OCI-LY7 (cell line): Measurements from ENCODE around the gene PARVB. TPM values are rescaled to one million over a fixed set of nuclear protein-coding genes. Genes with fewer than 3 reads are reported as not detected.

Experiments
- BruUV-seq: library from RNA; stranded (reverse); fragments of 400-500 nt; replicated peaks from 2 replicates; lab custom pipeline; 2021; lab: Mats Ljungman, UMichigan
- CTCF ChIA-PET: fragments of 300-600 bp; sonication (Branson Sonifier 250); formaldehyde crosslinking; loops from one replicate; lab custom pipeline; 2022; ENCODE audit warnings: antibody characterized with exemption; ENCODE audit not compliant: unreplicated experiment; lab: Charles Lee
- POLR2A ChIA-PET: fragments of 300-600 bp; sonication (Branson Sonifier 250); formaldehyde crosslinking; loops from one replicate; lab custom pipeline; 2022; ENCODE audit warnings: antibody characterized with exemption; lab: Charles Lee
- DNase-seq: peaks from one replicate; pipeline ENCODE4 v3.0.0-alpha.2; 2015; ENCODE audit warnings: low spot score
- H2AFZ ChIP-seq: fragments of 200-600 bp; sonication (generic), shearing (Covaris generic); 2 replicates; pipeline ENCODE4 v1.6.1; 2014; ENCODE audit warnings: mild to moderate bottlenecking, antibody characterized with exemption, low read length, moderate library complexity
- H3K27ac ChIP-seq: fragments of 200-600 bp; sonication (generic); 2 replicates; pipeline ENCODE4 v1.5.1; 2014; ENCODE audit warnings: mixed run types, low read depth, mild to moderate bottlenecking, moderate library complexity, low read length, inconsistent platforms; ENCODE audit not compliant: poor library complexity, severe bottlenecking
- H3K36me3 ChIP-seq: fragments of 200-600 bp; sonication (generic); 2 replicates; pipeline ENCODE4 v1.6.1; 2014; ENCODE audit warnings: mild to moderate bottlenecking, antibody characterized with exemption, low read length, moderate library complexity, mixed read lengths; ENCODE audit not compliant: insufficient read depth
- H3K4me1 ChIP-seq: fragments of 200-600 bp; sonication (generic); 2 replicates; pipeline ENCODE4 v1.5.1; 2014; ENCODE audit warnings: mild to moderate bottlenecking, low read length; ENCODE audit not compliant: insufficient read depth, poor library complexity, severe bottlenecking
- H3K4me2 ChIP-seq: fragments of 200-600 bp; sonication (generic); 2 replicates; pipeline ENCODE4 v1.6.1; 2014; ENCODE audit warnings: mild to moderate bottlenecking, low read length
- H3K4me3 ChIP-seq: fragments of 200-600 bp; sonication (generic); 2 replicates; pipeline ENCODE4 v1.5.1; 2014; ENCODE audit warnings: mild to moderate bottlenecking, low read depth, low read length; ENCODE audit not compliant: poor library complexity, severe bottlenecking
- H3K79me2 ChIP-seq: fragments of 200-600 bp; sonication (generic); 2 replicates; pipeline ENCODE4 v1.6.1; 2016; ENCODE audit warnings: low read depth, mild to moderate bottlenecking, low read length, moderate library complexity, mixed read lengths; ENCODE audit not compliant: insufficient read depth
- H3K9me2 ChIP-seq: fragments of 200-600 bp; sonication (generic); 2 replicates; pipeline ENCODE4 v1.6.1; 2016; ENCODE audit warnings: mild to moderate bottlenecking, low read length, mixed read lengths; ENCODE audit not compliant: insufficient read depth
- H3K9me3 ChIP-seq: fragments of 200-600 bp; sonication (generic); 2 replicates; pipeline ENCODE4 v1.6.1; 2014; ENCODE audit warnings: mild to moderate bottlenecking, mixed run types, low read length, mixed read lengths
- H4K20me1 ChIP-seq: fragments of 200-600 bp; sonication (generic); 2 replicates; pipeline ENCODE4 v1.6.1; 2014; ENCODE audit warnings: mild to moderate bottlenecking, antibody characterized with exemption, low read length, moderate library complexity, mixed read lengths; ENCODE audit not compliant: insufficient read depth
- EZH2phosphoT487 ChIP-seq: fragments of 200-600 bp; sonication (generic); IDR thresholded peaks from 2 replicates; pipeline ENCODE4 v1.6.1; 2018; ENCODE audit warnings: low read depth, borderline replicate concordance, mild to moderate bottlenecking, mixed run types, antibody characterized with exemption, low read length, moderate library complexity, mixed read lengths
- intact Hi-C: fragments of 100-400 bp; cut with micrococcal nuclease; formaldehyde crosslinking; loops from one replicate; pipeline ENCODE4 v1.10.0; 2022; ENCODE audit not compliant: unreplicated experiment
- total RNA-seq, 2 experiments: library from RNA; depleted of rRNA in 1 of 2; stranded (reverse); fragments of >200 nt in 1 of 2; shearing (Covaris generic) in 1 of 2; gene quantifications; 2 replicates each; pipeline ENCODE4 v1.2.3, GENCODE V29; 2014 to 2022
- TF ChIP-seq, protein P1 (sequence below): fragments of 200-600 bp; sonication (generic); conservative IDR thresholded peaks from 2 replicates; pipeline ENCODE4 v1.5.1; 2014; ENCODE audit warnings: mild to moderate bottlenecking, antibody characterized with exemption, low read length, moderate library complexity, mixed read lengths

PARVB gene
- total RNA-seq, 2 experiments from 2014 or later = 0.34 TPM; not detected in 1

DNA sequence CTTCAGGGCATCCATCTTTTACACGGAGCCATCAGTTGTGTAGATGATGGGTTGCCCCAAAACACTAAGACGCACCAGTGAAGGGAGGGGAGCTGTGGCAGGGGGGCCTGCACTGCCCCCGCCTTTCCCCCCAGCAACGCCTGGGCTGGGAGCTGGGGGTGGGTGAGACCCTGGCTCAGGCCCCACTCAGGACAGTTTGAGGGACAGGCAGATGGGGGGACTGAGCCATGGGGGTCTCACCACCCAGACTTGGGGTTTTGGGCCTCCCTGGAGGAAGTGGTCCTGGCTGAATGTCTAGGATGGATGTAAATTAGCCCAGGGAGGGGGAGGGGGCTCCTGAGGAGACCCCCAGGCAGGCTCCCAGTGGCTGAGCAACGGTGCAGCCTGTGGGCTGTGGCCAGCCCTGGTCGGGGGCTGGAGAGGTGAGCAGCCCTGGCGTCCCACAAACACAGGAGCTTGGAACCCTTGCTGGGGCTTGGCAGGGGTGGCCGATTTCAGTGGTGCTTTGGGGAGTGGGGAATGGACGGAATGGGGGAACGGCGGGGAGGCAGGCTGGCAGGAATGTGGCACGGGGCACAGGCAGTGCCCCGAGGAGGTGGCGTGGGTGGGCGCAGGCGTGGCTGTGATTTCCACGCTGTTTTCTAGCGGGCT is 6.1 kb downstream of the PARVB start:
- H2AFZ ChIP-seq = no peak overlapping the region
- no peak overlapping the region for H3K4me3 ChIP-seq
- no peak for DNase-seq
- H3K27ac ChIP-seq = no peak overlapping the region
- intact Hi-C loops = no loop called here
- TF ChIP-seq, protein P1, sequence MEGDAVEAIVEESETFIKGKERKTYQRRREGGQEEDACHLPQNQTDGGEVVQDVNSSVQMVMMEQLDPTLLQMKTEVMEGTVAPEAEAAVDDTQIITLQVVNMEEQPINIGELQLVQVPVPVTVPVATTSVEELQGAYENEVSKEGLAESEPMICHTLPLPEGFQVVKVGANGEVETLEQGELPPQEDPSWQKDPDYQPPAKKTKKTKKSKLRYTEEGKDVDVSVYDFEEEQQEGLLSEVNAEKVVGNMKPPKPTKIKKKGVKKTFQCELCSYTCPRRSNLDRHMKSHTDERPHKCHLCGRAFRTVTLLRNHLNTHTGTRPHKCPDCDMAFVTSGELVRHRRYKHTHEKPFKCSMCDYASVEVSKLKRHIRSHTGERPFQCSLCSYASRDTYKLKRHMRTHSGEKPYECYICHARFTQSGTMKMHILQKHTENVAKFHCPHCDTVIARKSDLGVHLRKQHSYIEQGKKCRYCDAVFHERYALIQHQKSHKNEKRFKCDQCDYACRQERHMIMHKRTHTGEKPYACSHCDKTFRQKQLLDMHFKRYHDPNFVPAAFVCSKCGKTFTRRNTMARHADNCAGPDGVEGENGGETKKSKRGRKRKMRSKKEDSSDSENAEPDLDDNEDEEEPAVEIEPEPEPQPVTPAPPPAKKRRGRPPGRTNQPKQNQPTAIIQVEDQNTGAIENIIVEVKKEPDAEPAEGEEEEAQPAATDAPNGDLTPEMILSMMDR = no peak
- TF ChIP-seq EZH2phosphoT487 = no peak
- H3K9me2 ChIP-seq = no peaks in the 10 kb centered on the region
- ChIA-PET POLR2A (interaction anchor here (0.7 kb wide), 1 partner anchor 634 kb away, joined by 3 read pairs; no protein-coding TSS in a partner anchor), CTCF (no interaction called here)
- no peaks in the 10 kb centered on the region for H4K20me1 ChIP-seq
- peaks cover 24% of the 10 kb centered on the region for H3K4me1 ChIP-seq
- BruUV-seq = no TSS peak
- H3K9me3 ChIP-seq = no peaks in the 10 kb centered on the region
- H3K79me2 ChIP-seq = no peaks in the 10 kb centered on the region
- H3K4me2 ChIP-seq = no peak overlapping the region
- H3K36me3 ChIP-seq = no peaks in the 10 kb centered on the region

DNA sequence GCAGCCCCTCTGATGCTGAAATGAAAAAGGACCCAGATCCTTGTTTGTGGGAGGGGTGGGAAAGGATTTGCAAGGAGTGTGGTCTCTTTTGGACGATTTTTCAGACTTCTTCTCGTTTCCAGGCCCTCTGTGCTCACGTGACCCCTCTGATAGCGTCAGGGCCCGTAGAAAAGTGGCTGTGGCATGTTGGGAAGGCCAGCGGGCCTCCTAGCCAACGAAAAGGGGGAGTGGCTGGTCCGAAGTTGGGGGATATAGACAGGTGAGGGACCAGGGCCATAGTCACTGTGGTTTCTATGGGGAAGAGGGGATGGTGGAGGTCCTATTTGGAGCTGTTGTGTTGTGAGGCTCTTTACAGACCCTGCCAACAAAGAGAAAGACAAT is 6.6 kb downstream of the PARVB start:
- Histone ChIP-seq H3K4me2 (no peak overlapping the region), H3K4me3 (no peak overlapping the region), H3K79me2 (no peaks in the 10 kb centered on the region), H4K20me1 (no peaks in the 10 kb centered on the region), H3K9me3 (no peaks in the 10 kb centered on the region), H3K4me1 (peaks cover 19% of the 10 kb centered on the region), H3K36me3 (no peaks in the 10 kb centered on the region), H3K9me2 (no peaks in the 10 kb centered on the region), H3K27ac (no peak overlapping the region), H2AFZ (no peak overlapping the region)
- no peak for DNase-seq
- TF ChIP-seq, protein P1 = no peak
- no peak for TF ChIP-seq EZH2phosphoT487
- CTCF ChIA-PET = no interaction called here
- no TSS peak for BruUV-seq
- POLR2A ChIA-PET = no interaction called here
- intact Hi-C loops = no loop called here

DNA sequence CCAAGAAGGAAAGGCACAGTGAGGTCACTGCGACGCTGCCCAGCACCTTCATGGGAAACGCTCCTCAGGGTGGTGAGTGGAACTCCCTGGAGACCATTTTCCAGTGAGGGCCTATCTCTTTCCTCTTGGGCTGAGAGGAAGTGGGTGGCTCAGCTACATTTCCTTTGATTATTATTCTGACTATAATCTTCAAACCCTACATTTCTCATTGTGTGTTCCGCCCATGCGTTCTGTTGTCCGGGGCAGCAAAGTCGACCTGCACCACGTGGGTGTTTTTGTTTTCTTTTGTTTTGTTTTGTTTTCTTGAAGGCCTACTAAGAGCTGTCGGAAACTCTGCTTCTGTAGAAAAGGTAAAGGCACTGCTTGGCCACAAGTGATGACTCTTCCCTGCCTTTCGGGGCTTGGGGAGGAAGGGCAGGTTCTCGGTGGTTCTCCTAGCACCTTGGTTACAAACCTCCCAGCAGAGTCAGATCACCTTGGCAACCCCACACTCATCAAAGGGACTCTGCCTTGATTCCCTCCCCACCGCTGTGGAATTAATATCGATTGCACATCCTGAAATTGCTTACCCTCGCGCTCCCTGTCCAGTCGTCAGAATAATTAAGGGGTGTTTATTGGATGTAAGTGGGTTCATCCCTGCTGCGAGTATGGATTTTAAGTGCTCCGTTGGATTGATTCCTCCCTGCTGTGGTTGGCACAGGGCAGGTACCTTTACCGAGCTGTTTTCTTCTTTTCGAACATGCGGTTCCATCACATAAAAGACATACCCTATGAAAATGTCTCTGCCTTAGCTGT is 7.3 kb downstream of the PARVB start:
- BruUV-seq = no TSS peak
- Histone ChIP-seq H3K9me3 (no peaks in the 10 kb centered on the region), H3K79me2 (no peaks in the 10 kb centered on the region), H3K4me1 (peaks cover 13% of the 10 kb centered on the region), H4K20me1 (no peaks in the 10 kb centered on the region), H3K9me2 (no peaks in the 10 kb centered on the region), H3K36me3 (no peaks in the 10 kb centered on the region), H3K4me2 (no peak overlapping the region), H3K4me3 (no peak overlapping the region), H3K27ac (no peak overlapping the region), H2AFZ (no peak overlapping the region)
- DNase-seq = no peak
- ChIA-PET POLR2A (no interaction called here), CTCF (no interaction called here)
- intact Hi-C loops = no loop called here
- TF ChIP-seq, protein P1 = no peak
- no peak for TF ChIP-seq EZH2phosphoT487
